Measurements from ENCODE around the gene RPS21. TPM values are rescaled to one million over a fixed set of nuclear protein-coding genes. Genes with fewer than 3 reads are reported as not detected.

The RPS21 gene
- total and polyA plus RNA-seq, 10 of the 15 experiments (the other 5 are each of a cell fraction or from before 2014, with no cell fraction given), result 1,474 to 4,987 (median 2,439) TPM

DNA sequence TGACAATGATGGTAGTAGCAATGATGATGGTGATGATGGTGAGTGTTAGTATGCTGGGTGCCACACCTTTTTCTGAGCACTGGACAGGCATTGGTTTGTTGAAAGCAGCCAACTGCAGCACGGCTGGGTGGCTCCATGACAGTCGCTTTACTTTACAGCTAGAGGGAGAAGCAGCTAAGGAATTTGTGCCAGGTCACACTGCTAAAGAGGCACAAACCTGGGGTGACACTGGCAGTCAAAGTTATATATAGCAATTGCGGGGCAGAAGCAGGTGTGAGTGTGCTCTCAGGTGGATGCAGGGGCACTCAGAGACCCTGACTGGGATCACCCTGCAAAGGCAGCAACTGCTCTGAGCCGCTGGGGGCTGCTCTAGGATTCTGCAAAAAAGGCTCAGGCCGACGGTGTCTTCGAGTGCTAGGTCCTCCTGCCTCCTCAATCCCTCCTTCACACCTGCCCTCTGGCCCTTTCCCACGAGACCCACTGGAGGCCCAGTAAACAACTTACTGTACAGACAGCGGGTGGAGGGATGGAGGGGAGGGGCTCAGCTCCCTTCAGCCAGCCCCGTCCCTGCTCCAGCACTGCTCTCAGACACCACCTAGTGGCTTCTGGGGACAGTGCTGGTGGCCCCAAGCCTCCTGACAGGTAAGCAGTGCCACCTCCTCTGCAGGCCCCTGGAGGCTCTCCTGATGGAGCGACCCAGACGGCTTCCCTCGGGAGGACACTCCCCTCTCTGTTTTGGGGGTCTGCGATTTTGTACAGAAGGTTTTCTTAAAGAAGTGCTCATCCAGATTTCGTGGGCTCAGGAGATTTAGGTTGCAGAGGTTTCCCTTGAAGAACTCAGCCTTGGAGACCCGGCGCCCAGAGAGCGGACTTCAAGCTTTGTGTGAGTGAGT lies 4.4 kb upstream of the RPS21 start (continued):
- TF ChIP-seq, protein P1, sequence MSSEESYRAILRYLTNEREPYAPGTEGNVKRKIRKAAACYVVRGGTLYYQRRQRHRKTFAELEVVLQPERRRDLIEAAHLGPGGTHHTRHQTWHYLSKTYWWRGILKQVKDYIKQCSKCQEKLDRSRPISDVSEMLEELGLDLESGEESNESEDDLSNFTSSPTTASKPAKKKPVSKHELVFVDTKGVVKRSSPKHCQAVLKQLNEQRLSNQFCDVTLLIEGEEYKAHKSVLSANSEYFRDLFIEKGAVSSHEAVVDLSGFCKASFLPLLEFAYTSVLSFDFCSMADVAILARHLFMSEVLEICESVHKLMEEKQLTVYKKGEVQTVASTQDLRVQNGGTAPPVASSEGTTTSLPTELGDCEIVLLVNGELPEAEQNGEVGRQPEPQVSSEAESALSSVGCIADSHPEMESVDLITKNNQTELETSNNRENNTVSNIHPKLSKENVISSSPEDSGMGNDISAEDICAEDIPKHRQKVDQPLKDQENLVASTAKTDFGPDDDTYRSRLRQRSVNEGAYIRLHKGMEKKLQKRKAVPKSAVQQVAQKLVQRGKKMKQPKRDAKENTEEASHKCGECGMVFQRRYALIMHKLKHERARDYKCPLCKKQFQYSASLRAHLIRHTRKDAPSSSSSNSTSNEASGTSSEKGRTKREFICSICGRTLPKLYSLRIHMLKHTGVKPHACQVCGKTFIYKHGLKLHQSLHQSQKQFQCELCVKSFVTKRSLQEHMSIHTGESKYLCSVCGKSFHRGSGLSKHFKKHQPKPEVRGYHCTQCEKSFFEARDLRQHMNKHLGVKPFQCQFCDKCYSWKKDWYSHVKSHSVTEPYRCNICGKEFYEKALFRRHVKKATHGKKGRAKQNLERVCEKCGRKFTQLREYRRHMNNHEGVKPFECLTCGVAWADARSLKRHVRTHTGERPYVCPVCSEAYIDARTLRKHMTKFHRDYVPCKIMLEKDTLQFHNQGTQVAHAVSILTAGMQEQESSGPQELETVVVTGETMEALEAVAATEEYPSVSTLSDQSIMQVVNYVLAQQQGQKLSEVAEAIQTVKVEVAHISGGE (CRISPR knock-in tag; IDR thresholded peaks at IDR 0.05), result no peak
- TF ChIP-seq SIN3A (IDR thresholded peaks at IDR 0.05; ENCODE audit: low read depth, low read length) (no peak), LARP7 (IDR thresholded peaks at IDR 0.05) (no peak), SMAD1 (IDR thresholded peaks at IDR 0.05; ENCODE audit: low read depth, partially characterized antibody) (no peak), NR2F1 (conservative IDR thresholded peaks at IDR 0.05) (no peak), POLR2A (IDR thresholded peaks at IDR 0.05; ENCODE audit: low read depth, low read length) (no peak), SP1 (IDR thresholded peaks at IDR 0.05; ENCODE audit: low read depth, low read length) (peak; percentile 12), CBX5 (IDR thresholded peaks at IDR 0.05; ENCODE audit: low read depth) (no peak), TCF12 (IDR thresholded peaks at IDR 0.05; ENCODE audit: low read depth, low read length) (0 out of 2 replicates have a peak, but pooled peaks have one; percentile 15), JUNB (IDR thresholded peaks at IDR 0.05) (no peak), HDGF (IDR thresholded peaks at IDR 0.05) (peak; percentile 29; the same call in 1 of the 2 replicates), SMAD5 (IDR thresholded peaks at IDR 0.05; ENCODE audit: low read depth) (no peak), SMARCA5 (IDR thresholded peaks at IDR 0.05) (peak; percentile 82), ZZZ3 (IDR thresholded peaks at IDR 0.05; ENCODE audit: control insufficient read depth, insufficient read length, low read depth) (no peak), BHLHE40 (IDR thresholded peaks at IDR 0.05; ENCODE audit: borderline replicate concordance in 1 of 2, low read depth in 2 of 2, low read length in 1 of 2) (no peak), TCF7 (IDR thresholded peaks at IDR 0.05; ENCODE audit: borderline replicate concordance) (no peak), GATAD2B (conservative IDR thresholded peaks at IDR 0.05; ENCODE audit: low read depth) (no peak; the same call in 1 of the 2 replicates), CHD1 (IDR thresholded peaks at IDR 0.05; ENCODE audit: low read depth, low read length) (no peak), YY1 (IDR thresholded peaks at IDR 0.05; ENCODE audit: low read depth, low read length) (peak; percentile 72; the same call in 1 of the 2 replicates), POLR2AphosphoS2 (IDR thresholded peaks at IDR 0.05; ENCODE audit: low read depth, low read length) (no peak)
- TF ChIP-seq, protein P2, sequence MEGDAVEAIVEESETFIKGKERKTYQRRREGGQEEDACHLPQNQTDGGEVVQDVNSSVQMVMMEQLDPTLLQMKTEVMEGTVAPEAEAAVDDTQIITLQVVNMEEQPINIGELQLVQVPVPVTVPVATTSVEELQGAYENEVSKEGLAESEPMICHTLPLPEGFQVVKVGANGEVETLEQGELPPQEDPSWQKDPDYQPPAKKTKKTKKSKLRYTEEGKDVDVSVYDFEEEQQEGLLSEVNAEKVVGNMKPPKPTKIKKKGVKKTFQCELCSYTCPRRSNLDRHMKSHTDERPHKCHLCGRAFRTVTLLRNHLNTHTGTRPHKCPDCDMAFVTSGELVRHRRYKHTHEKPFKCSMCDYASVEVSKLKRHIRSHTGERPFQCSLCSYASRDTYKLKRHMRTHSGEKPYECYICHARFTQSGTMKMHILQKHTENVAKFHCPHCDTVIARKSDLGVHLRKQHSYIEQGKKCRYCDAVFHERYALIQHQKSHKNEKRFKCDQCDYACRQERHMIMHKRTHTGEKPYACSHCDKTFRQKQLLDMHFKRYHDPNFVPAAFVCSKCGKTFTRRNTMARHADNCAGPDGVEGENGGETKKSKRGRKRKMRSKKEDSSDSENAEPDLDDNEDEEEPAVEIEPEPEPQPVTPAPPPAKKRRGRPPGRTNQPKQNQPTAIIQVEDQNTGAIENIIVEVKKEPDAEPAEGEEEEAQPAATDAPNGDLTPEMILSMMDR (IDR thresholded peaks at IDR 0.05 in 2 of 3, conservative IDR thresholded peaks at IDR 0.05 in 1 of 3; ENCODE audit: control insufficient read depth in 2 of 3, extremely low read depth in 1 of 3, insufficient read depth in 1 of 3, low read depth in 3 of 3, low read length in 3 of 3), result peak; percentile 93 to 99 (median 94)
- TF ChIP-seq, protein P3, sequence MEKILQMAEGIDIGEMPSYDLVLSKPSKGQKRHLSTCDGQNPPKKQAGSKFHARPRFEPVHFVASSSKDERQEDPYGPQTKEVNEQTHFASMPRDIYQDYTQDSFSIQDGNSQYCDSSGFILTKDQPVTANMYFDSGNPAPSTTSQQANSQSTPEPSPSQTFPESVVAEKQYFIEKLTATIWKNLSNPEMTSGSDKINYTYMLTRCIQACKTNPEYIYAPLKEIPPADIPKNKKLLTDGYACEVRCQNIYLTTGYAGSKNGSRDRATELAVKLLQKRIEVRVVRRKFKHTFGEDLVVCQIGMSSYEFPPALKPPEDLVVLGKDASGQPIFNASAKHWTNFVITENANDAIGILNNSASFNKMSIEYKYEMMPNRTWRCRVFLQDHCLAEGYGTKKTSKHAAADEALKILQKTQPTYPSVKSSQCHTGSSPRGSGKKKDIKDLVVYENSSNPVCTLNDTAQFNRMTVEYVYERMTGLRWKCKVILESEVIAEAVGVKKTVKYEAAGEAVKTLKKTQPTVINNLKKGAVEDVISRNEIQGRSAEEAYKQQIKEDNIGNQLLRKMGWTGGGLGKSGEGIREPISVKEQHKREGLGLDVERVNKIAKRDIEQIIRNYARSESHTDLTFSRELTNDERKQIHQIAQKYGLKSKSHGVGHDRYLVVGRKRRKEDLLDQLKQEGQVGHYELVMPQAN (conservative IDR thresholded peaks at IDR 0.05), result no peak
- TF ChIP-seq, protein P4, sequence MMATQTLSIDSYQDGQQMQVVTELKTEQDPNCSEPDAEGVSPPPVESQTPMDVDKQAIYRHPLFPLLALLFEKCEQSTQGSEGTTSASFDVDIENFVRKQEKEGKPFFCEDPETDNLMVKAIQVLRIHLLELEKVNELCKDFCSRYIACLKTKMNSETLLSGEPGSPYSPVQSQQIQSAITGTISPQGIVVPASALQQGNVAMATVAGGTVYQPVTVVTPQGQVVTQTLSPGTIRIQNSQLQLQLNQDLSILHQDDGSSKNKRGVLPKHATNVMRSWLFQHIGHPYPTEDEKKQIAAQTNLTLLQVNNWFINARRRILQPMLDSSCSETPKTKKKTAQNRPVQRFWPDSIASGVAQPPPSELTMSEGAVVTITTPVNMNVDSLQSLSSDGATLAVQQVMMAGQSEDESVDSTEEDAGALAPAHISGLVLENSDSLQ (IDR thresholded peaks at IDR 0.05), result 0 out of 2 replicates have a peak, but pooled peaks have one; percentile 10
